ENCODE results near the gene FAM114A1. TPM values are rescaled to one million over a fixed set of nuclear protein-coding genes. Genes with fewer than 3 reads are reported as not detected.

FAM114A1 gene
- polyA plus RNA-seq, 1 donor from 2014 or later: not detected

DNA sequence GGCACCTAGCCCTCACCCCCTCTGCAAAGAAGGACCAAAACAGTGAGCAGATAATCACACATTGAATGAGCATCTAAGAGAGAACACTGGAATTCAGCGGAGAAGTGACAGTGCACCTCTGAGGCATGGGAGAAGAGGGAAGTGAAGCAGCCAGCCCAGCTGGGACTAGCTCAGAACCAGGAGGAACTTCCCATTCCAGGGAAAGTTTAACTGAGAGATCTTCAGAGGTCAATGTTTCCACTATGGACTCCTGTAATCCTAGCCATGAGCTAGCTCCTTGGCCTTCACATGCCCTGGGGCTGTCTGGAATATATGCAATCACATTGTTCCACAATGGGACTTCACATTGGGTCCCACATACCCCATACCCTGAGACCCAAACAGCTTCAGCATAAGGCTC is 35.4 kb upstream of the FAM114A1 start:
- H4K20me1 ChIP-seq (ENCODE audit: insufficient read depth): no peaks in the 10 kb centered on the region
- H3K9me2 ChIP-seq (ENCODE audit: insufficient read depth, low read length): no peaks in the 10 kb centered on the region
- no peak overlapping the region for H3K4me2 ChIP-seq (ENCODE audit: low read length)
- no peaks in the 10 kb centered on the region for H3F3A ChIP-seq (ENCODE audit: insufficient read depth, low read length, poor library complexity, severe bottlenecking)
- no peak overlapping the region for H2AFZ ChIP-seq (ENCODE audit: low read depth, low read length)
- H3K9me3 ChIP-seq (ENCODE audit: low read length): no peaks in the 10 kb centered on the region
- no peak overlapping the region for H3K4me3 ChIP-seq (ENCODE audit: low read length)
- H3K36me3 ChIP-seq (ENCODE audit: insufficient read depth, low read length): no peaks in the 10 kb centered on the region
- TF ChIP-seq, protein P1, sequence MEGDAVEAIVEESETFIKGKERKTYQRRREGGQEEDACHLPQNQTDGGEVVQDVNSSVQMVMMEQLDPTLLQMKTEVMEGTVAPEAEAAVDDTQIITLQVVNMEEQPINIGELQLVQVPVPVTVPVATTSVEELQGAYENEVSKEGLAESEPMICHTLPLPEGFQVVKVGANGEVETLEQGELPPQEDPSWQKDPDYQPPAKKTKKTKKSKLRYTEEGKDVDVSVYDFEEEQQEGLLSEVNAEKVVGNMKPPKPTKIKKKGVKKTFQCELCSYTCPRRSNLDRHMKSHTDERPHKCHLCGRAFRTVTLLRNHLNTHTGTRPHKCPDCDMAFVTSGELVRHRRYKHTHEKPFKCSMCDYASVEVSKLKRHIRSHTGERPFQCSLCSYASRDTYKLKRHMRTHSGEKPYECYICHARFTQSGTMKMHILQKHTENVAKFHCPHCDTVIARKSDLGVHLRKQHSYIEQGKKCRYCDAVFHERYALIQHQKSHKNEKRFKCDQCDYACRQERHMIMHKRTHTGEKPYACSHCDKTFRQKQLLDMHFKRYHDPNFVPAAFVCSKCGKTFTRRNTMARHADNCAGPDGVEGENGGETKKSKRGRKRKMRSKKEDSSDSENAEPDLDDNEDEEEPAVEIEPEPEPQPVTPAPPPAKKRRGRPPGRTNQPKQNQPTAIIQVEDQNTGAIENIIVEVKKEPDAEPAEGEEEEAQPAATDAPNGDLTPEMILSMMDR (IDR thresholded peaks at IDR 0.05; ENCODE audit: poor library complexity, severe bottlenecking): no peak
- TF ChIP-seq SMC3 (conservative IDR thresholded peaks at IDR 0.05; ENCODE audit: poor library complexity) (no peak), EP300 (conservative IDR thresholded peaks at IDR 0.05; ENCODE audit: poor library complexity, severe bottlenecking) (no peak), RAD21 (conservative IDR thresholded peaks at IDR 0.05) (no peak)
- no peaks in the 10 kb centered on the region for H3K79me2 ChIP-seq (replicated peaks; ENCODE audit: insufficient read depth, low read length)
- no peaks in the 10 kb centered on the region for H3K27me3 ChIP-seq (ENCODE audit: insufficient read depth, low read depth, low read length)
- no peak overlapping the region for H3K9ac ChIP-seq (ENCODE audit: low read length)
- no peak overlapping the region for H3K27ac ChIP-seq (ENCODE audit: low read length)

DNA sequence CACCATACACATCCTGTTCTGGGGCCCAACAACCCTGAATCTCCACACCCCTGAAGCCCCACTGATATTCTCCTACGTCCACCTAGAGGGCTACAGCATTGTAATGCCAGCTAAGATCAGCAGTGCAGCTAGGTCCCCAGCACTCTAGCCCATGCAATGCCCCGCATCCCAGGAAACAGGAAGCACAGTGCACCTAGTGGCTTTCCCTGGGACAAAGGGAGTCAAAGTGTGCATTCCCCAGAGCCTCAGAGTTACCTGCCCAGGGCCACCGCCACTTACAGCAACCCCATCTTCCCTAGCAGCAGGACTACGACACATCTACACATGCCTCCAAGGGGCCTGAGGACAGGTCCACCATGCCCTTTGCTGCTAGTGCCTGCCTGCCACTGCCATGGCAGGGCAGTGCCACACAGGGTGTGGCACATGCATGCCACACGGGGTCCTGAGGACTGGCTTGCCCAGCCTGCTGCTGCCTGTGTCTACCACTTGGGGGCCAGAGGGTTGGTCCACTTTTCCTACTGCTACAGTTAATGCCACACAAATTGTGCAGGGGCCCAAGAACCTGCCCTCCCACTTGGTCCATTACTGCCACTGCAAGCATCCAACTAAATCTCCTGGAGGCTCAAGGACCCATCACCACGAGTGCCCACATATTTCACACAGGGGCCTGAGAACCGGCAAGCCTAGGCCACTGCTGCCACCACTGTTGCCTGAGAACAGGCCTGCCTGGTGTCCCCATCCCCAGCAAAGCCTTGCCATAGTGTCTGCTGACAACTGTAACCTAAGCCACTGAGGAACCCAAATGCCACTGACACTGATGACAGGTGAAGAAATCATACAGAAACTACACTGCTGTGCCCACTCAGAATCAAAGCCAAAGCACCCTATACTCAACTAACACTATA is 34.7 kb upstream of the FAM114A1 start:
- H3F3A ChIP-seq (ENCODE audit: insufficient read depth, low read length, poor library complexity, severe bottlenecking): no peaks in the 10 kb centered on the region
- H2AFZ ChIP-seq (ENCODE audit: low read depth, low read length): no peak overlapping the region
- H3K9me2 ChIP-seq (ENCODE audit: insufficient read depth, low read length): no peaks in the 10 kb centered on the region
- H3K4me3 ChIP-seq (ENCODE audit: low read length): no peak overlapping the region
- H3K9me3 ChIP-seq (ENCODE audit: low read length): no peaks in the 10 kb centered on the region
- no peaks in the 10 kb centered on the region for H3K79me2 ChIP-seq (replicated peaks; ENCODE audit: insufficient read depth, low read length)
- H3K27ac ChIP-seq (ENCODE audit: low read length): no peak overlapping the region
- no peak overlapping the region for H3K4me2 ChIP-seq (ENCODE audit: low read length)
- H3K9ac ChIP-seq (ENCODE audit: low read length): no peak overlapping the region
- H3K27me3 ChIP-seq (ENCODE audit: insufficient read depth, low read depth, low read length): no peaks in the 10 kb centered on the region
- no peaks in the 10 kb centered on the region for H3K36me3 ChIP-seq (ENCODE audit: insufficient read depth, low read length)
- H4K20me1 ChIP-seq (ENCODE audit: insufficient read depth): no peaks in the 10 kb centered on the region
- TF ChIP-seq MXI1 (conservative IDR thresholded peaks at IDR 0.05; ENCODE audit: poor library complexity, severe bottlenecking): no peak

DNA sequence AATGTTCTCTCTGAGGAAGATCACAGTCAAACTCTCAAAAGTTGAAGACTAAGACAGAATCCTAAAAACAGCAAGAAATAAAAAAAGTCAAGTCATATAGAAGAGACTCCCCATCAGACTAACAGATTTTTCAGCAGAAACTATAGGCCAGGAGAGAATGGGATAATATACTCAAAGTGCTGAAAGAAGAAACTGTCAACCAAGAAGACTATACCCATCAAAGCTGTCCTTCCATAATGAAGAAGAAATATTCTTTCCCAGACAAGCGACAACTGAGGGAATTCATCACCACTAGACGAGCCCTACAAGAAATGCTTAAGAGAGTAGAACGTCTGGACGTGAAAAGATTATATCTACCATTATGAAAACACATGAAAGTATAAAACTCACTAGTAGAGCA is 33.0 kb upstream of the FAM114A1 start:
- H4K20me1 ChIP-seq (ENCODE audit: insufficient read depth): no peaks in the 10 kb centered on the region
- no peak overlapping the region for H3K27ac ChIP-seq (ENCODE audit: low read length)
- H3K27me3 ChIP-seq (ENCODE audit: insufficient read depth, low read depth, low read length): no peaks in the 10 kb centered on the region
- no peaks in the 10 kb centered on the region for H3F3A ChIP-seq (ENCODE audit: insufficient read depth, low read length, poor library complexity, severe bottlenecking)
- H3K4me3 ChIP-seq (ENCODE audit: low read length): no peak overlapping the region
- no peaks in the 10 kb centered on the region for H3K36me3 ChIP-seq (ENCODE audit: insufficient read depth, low read length)
- no peak overlapping the region for H3K9ac ChIP-seq (ENCODE audit: low read length)
- no peaks in the 10 kb centered on the region for H3K9me2 ChIP-seq (ENCODE audit: insufficient read depth, low read length)
- TF ChIP-seq RAD21 (conservative IDR thresholded peaks at IDR 0.05): no peak
- TF ChIP-seq POLR2AphosphoS5 (IDR thresholded peaks at IDR 0.05): no peak
- TF ChIP-seq, protein P1 (IDR thresholded peaks at IDR 0.05; ENCODE audit: poor library complexity, severe bottlenecking): no peak
- no peak for TF ChIP-seq TAF1 (IDR thresholded peaks at IDR 0.05; ENCODE audit: low read depth)
- no peak for TF ChIP-seq EZH2 (IDR thresholded peaks at IDR 0.05; ENCODE audit: borderline replicate concordance, insufficient read depth, low read length, poor library complexity, severe bottlenecking)
- no peak for TF ChIP-seq EP300 (conservative IDR thresholded peaks at IDR 0.05; ENCODE audit: poor library complexity, severe bottlenecking)
- TF ChIP-seq, protein P2, sequence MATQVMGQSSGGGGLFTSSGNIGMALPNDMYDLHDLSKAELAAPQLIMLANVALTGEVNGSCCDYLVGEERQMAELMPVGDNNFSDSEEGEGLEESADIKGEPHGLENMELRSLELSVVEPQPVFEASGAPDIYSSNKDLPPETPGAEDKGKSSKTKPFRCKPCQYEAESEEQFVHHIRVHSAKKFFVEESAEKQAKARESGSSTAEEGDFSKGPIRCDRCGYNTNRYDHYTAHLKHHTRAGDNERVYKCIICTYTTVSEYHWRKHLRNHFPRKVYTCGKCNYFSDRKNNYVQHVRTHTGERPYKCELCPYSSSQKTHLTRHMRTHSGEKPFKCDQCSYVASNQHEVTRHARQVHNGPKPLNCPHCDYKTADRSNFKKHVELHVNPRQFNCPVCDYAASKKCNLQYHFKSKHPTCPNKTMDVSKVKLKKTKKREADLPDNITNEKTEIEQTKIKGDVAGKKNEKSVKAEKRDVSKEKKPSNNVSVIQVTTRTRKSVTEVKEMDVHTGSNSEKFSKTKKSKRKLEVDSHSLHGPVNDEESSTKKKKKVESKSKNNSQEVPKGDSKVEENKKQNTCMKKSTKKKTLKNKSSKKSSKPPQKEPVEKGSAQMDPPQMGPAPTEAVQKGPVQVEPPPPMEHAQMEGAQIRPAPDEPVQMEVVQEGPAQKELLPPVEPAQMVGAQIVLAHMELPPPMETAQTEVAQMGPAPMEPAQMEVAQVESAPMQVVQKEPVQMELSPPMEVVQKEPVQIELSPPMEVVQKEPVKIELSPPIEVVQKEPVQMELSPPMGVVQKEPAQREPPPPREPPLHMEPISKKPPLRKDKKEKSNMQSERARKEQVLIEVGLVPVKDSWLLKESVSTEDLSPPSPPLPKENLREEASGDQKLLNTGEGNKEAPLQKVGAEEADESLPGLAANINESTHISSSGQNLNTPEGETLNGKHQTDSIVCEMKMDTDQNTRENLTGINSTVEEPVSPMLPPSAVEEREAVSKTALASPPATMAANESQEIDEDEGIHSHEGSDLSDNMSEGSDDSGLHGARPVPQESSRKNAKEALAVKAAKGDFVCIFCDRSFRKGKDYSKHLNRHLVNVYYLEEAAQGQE (IDR thresholded peaks at IDR 0.05; ENCODE audit: borderline replicate concordance): no peak
- TF ChIP-seq MXI1 (conservative IDR thresholded peaks at IDR 0.05; ENCODE audit: poor library complexity, severe bottlenecking): no peak
- no peaks in the 10 kb centered on the region for H3K9me3 ChIP-seq (ENCODE audit: low read length)
- no peak overlapping the region for H3K4me2 ChIP-seq (ENCODE audit: low read length)
- H2AFZ ChIP-seq (ENCODE audit: low read depth, low read length): no peak overlapping the region
- H3K79me2 ChIP-seq (replicated peaks; ENCODE audit: insufficient read depth, low read length): no peaks in the 10 kb centered on the region
